Measurements from ENCODE around the gene DYNC1I1.

- TF ChIP-seq YY1 (IDR thresholded peaks at IDR 0.05) = no peak
- no peak for TF ChIP-seq MAX (IDR thresholded peaks at IDR 0.05)
- no peak for TF ChIP-seq HNF4G (IDR thresholded peaks at IDR 0.05)
- TF ChIP-seq CTCF (IDR thresholded peaks at IDR 0.05; ENCODE audit: low read depth, low read length, missing input control) = no peak
- TF ChIP-seq RAD21 (IDR thresholded peaks at IDR 0.05) = no peak
- no peak for TF ChIP-seq GABPA (IDR thresholded peaks at IDR 0.05 in 1 of 2, conservative IDR thresholded peaks at IDR 0.05 in 1 of 2)
- TF ChIP-seq SP1 (IDR thresholded peaks at IDR 0.05) = no peak
- no peak for TF ChIP-seq TAF1 (conservative IDR thresholded peaks at IDR 0.05)
- no peak for TF ChIP-seq RXRA (IDR thresholded peaks at IDR 0.05)
- TF ChIP-seq ZBTB33 (IDR thresholded peaks at IDR 0.05) = no peak
- TF ChIP-seq HNF4A (conservative IDR thresholded peaks at IDR 0.05) = no peak
- TF ChIP-seq EGR1 (IDR thresholded peaks at IDR 0.05; ENCODE audit: low read depth in 2 of 2) = no peak
- TF ChIP-seq, protein P1, sequence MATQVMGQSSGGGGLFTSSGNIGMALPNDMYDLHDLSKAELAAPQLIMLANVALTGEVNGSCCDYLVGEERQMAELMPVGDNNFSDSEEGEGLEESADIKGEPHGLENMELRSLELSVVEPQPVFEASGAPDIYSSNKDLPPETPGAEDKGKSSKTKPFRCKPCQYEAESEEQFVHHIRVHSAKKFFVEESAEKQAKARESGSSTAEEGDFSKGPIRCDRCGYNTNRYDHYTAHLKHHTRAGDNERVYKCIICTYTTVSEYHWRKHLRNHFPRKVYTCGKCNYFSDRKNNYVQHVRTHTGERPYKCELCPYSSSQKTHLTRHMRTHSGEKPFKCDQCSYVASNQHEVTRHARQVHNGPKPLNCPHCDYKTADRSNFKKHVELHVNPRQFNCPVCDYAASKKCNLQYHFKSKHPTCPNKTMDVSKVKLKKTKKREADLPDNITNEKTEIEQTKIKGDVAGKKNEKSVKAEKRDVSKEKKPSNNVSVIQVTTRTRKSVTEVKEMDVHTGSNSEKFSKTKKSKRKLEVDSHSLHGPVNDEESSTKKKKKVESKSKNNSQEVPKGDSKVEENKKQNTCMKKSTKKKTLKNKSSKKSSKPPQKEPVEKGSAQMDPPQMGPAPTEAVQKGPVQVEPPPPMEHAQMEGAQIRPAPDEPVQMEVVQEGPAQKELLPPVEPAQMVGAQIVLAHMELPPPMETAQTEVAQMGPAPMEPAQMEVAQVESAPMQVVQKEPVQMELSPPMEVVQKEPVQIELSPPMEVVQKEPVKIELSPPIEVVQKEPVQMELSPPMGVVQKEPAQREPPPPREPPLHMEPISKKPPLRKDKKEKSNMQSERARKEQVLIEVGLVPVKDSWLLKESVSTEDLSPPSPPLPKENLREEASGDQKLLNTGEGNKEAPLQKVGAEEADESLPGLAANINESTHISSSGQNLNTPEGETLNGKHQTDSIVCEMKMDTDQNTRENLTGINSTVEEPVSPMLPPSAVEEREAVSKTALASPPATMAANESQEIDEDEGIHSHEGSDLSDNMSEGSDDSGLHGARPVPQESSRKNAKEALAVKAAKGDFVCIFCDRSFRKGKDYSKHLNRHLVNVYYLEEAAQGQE (IDR thresholded peaks at IDR 0.05) = no peak
- no peak for TF ChIP-seq FOXA2 (IDR thresholded peaks at IDR 0.05)
These were observed 87.1 kb downstream of the DYNC1I1 start for GRCh38 chr7:95859429-95859828.
